Fibroblast of pulmonary artery (primary cell): ENCODE results near the gene DGKB.
"Not testable (repeated sequence)": the region's sequence is repeated elsewhere in the genome, so short reads cannot be mapped to it uniquely, and the experiment has no call there.

Experiments
- DNase-seq: peaks from one replicate; pipeline ENCODE4 v3.0.0-alpha.2; 2010; ENCODE audit warnings: low read depth
- H3K4me3 ChIP-seq: replicated peaks from 2 replicates; pipeline ENCODE4 v1.5.1; 2011; ENCODE audit warnings: low read depth, mild to moderate bottlenecking, control low read depth, low read length, moderate library complexity
- CTCF ChIP-seq: IDR thresholded peaks from 2 replicates; pipeline ENCODE4 v1.5.1; 2011; ENCODE audit warnings: mild to moderate bottlenecking, control low read depth, low read length, inconsistent platforms; ENCODE audit errors: missing control alignments

The DGKB gene

GRCh38 chr7:14495633-14496032 lies 406.9 kb downstream of the DGKB start:
- no peak overlapping the region for H3K4me3 ChIP-seq
- no peak for DNase-seq
- TF ChIP-seq CTCF = no peak

DNA sequence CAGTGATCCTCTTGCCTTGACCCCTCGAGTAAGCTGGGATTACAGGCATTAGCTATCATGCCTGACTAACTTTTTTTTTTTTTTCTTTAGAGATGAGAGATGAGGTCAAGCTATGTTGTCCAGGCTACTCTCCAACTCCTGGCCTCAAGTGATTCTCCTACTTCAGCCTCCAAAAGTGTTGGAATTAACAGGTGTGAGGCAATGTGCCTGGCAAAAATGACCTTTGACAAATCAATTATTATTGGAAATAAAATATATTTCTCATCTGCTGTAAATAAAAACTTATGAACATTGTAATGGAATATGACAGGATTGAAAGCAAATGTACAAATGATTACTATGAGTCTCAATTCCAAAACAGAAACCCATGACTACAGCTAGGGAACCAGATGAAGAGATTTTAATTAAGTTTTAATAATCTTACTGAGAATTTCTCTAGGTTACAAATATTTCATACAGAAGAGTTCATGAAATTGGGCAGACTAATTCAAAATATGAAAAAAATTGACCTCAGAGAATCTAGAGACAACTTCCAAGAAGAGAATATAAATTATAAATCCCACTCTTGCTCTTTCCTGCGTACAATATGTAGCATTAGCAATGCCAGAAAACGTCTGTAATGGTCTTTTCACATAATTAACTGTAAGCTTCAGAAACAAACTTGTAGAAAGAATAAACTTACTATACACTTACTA lies 414.7 kb downstream of the DGKB start:
- no peak for TF ChIP-seq CTCF
- H3K4me3 ChIP-seq = no peak overlapping the region
- no peak for DNase-seq

DNA sequence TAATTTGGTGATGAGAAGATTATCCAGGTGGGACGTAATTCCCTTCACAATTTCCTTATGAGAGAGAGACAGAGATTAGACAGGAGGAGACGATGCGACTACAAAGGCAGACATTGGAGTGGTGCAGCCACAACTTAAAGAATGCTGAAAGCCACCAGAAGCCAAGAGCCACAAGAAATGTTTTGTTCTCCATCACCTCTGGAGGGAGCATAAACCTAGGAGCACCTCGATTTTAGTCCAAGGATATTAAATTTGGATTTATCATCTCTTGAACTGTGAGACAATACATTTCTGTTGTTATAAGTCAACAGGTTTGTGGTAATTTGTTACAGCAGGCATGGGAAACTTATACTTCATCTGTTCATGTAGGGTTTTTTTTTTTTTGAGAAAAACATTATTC lies 418.9 kb downstream of the DGKB start:
- H3K4me3 ChIP-seq = no peak overlapping the region
- DNase-seq = no peak
- TF ChIP-seq CTCF = no peak

DNA sequence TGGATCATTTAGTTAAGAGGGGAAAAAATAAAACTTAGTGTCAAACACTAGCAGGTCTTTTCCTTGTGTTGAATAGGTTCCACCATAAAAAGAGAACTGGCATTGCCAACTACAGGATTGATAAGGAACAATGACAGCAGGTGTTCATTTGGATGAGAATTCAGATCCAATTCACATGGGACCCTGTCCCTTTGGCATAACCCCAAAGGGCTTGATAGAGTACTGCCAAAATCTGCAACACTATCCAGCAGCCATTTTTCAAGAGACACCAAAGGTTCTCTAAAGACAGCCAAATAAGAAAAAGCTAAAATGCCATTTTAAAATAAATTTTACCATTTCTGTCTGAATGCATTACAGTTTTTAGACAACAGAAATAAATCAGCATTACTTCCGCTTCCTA lies 422.3 kb downstream of the DGKB start:
- TF ChIP-seq CTCF = no peak
- H3K4me3 ChIP-seq = no peak overlapping the region
- DNase-seq = no peak

GRCh38 chr7:14478834-14479510 lies 423.6 kb downstream of the DGKB start:
- TF ChIP-seq CTCF = no peak
- no peak for DNase-seq
- no peak overlapping the region for H3K4me3 ChIP-seq

DNA sequence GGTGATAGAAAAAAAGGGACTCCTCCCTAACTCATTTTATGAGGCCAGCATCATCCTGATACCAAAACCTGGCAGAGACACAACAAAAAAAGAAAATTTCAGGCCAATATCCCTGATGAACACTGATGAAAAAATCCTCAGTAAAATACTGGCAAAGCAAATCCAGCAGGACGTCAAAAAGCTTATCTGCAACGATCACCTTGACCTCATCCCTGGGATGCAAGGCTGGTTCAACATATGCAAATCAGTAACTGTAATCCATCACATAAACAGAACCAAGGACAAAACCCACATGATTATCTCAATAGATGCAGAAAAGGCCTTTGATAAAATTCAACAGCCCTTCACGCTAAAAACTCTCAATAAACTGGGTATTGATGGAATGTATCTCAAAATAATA lies 440.8 kb downstream of the DGKB start:
- H3K4me3 ChIP-seq, DNase-seq: not testable (repeated sequence)

DNA sequence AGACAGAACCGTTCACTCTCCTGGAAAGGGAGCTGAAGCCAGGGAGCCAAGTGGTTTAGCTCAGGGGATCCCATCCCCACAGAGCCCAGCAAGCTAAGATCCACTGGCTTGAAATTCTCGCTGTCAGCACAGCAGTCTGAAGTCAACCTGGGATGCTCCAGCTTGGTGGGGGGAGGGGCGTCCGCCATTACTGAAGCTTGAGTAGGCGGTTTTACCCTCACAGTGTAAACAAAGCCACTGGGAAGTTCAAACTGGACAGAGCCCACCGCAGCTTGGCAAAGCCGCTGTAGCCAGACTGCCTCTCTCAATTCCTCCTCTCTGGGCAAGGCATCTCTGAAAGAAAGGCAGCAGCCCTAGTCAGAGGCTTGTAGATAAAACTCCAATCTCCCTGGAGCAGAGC lies 443.7 kb downstream of the DGKB start:
- DNase-seq, H3K4me3 ChIP-seq: not testable (repeated sequence)
